ENCODE measurements around the gene VGF.

VGF gene

GRCh38 chr7:101166909-101167644 is 1.7 kb upstream of the VGF start:
- DNase-seq (ENCODE audit: extremely low spot score), result no peak
- CTCF ChIA-PET, result interaction anchor here (2.2 kb wide), 1 partner anchor 23 kb away, joined by 13 read pairs; no protein-coding TSS in a partner anchor
- TF ChIP-seq CTCF (IDR thresholded peaks at IDR 0.05; ENCODE audit: control extremely low read depth, extremely low read depth, low read depth, missing control alignments), result no peak
- POLR2A ChIA-PET, result no interaction called here

DNA sequence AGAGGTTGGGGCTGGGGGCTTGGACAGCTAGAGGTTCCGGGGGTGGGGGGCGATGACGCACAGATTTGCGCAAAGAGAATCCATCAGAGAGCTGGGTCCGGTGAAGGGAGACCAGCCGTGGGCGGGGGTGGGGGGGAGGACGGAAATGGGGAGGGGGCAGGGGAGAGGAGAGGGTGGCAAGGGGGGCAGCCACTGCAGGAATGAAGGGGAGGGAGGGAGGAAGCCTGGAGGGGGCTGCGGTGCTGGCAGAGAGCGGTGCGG is 1.2 kb upstream of the VGF start:
- POLR2A ChIA-PET, result no interaction called here
- no peak for DNase-seq (ENCODE audit: extremely low spot score)
- CTCF ChIA-PET, result interaction anchor here (2.2 kb wide), 1 partner anchor 22 kb away, joined by 13 read pairs; no protein-coding TSS in a partner anchor
- TF ChIP-seq CTCF (IDR thresholded peaks at IDR 0.05; ENCODE audit: control extremely low read depth, extremely low read depth, low read depth, missing control alignments), result no peak

DNA sequence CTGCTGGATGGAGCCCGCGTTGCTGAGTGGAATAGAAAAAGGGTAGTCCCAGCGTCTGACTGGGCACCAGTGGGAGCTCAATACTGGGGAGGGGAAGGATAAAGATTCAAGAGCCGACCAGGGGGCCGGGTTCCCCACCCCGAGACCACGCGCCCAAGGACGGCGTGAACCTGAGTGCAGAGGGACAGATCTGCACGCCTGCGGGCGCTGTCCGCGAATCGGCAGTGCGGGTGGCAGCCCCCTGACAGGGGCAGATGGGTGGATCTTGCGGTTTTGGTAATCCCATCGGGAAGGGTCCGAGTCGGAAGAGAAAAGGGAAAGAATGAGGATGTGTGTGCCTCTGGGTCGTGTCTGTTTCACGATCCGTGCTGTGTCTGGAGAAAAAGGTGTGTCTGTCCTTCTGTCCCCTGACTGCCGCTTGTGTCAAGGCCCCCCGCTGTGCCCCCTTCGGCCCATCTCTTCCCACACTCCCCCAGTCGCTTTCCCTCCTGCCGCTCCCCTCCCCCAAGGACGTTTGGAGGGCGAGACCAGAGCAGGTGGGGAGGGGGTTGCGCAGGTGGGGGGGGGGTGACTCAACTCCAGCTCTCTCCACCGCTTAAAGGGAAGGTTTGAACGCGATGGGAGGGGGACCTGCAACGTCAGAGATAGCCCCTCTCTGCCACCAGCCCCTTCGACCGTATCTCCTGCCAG is 734 bp upstream of the VGF start:
- DNase-seq (ENCODE audit: extremely low spot score), result no peak
- POLR2A ChIA-PET, result interaction anchor here (0.6 kb wide), 1 partner anchor 70 kb away, joined by 3 read pairs; no protein-coding TSS in a partner anchor
- CTCF ChIA-PET, result interaction anchor here (1.0 to 2.2 kb wide), 7 partner anchors 9 to 116 kb away, joined by 3 to 13 read pairs (median 4); no protein-coding TSS in a partner anchor
- no peak for TF ChIP-seq CTCF (IDR thresholded peaks at IDR 0.05; ENCODE audit: control extremely low read depth, extremely low read depth, low read depth, missing control alignments)

DNA sequence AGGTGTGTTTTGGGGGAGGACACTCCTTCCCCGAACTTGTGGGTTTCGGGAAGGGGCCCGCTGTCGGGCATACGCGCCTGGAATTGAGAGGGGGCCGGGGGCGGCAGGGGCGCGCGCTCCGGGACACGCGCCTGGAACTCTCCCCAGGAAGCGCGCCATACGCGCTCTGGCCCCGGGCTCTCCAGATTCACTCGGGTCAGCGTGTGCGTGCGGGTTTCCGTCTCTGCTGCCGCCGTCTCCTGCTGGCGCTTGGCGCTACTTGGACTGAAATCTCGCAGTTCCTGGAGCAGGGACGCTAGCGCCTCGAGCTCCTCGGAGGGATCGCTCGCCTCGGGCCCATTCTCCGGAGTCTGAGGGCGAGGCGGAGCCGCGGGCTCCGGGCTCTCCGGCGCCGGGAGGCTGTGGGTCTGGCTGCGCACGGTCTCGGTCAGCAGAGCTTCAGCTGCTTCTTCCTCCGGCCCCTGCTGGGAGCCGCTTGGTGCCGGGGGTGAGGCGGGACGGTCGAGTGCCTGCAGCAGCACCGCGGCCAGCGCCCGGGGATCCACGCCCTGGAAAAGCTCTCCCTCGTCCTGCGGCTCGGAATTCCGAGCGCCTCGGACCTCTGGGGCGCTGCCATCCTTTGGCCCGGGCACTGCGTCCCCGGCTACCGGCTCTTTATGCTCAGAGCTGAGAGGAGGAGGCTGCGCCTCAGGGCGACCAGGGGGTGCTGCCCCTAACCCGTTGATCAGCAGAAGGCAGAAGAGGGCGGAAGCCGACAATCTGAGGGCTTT is 1.1 kb downstream of the VGF start:
- ChIA-PET POLR2A (no interaction called here), CTCF (interaction anchor here (1.6 kb wide), 1 partner anchor 28 kb away, joined by 7 read pairs; no protein-coding TSS in a partner anchor)
- no peak for TF ChIP-seq CTCF (IDR thresholded peaks at IDR 0.05; ENCODE audit: control extremely low read depth, extremely low read depth, low read depth, missing control alignments)
- no peak for DNase-seq (ENCODE audit: extremely low spot score)

GRCh38 chr7:101163279-101164070 is 1.9 kb downstream of the VGF start:
- TF ChIP-seq CTCF (IDR thresholded peaks at IDR 0.05; ENCODE audit: control extremely low read depth, extremely low read depth, low read depth, missing control alignments), result no peak
- CTCF ChIA-PET, result interaction anchor here (1.4 to 5.1 kb wide), 2 partner anchors 20 to 29 kb away, joined by 3 to 21 read pairs; no protein-coding TSS in a partner anchor
- DNase-seq (ENCODE audit: extremely low spot score), result no peak
- POLR2A ChIA-PET, result no interaction called here

All from GM10248 (cell line).